ENCODE results near the gene LPAR5. TPM values are rescaled to one million over a fixed set of nuclear protein-coding genes. Genes with fewer than 3 reads are reported as not detected.
A peak's percentile ranks its signal among the peaks of the same experiment; 100 is the strongest.

The LPAR5 gene
- total RNA-seq, 4 donors from 2014 or later: 0.78 to 8.1 (median 3.5) TPM

DNA sequence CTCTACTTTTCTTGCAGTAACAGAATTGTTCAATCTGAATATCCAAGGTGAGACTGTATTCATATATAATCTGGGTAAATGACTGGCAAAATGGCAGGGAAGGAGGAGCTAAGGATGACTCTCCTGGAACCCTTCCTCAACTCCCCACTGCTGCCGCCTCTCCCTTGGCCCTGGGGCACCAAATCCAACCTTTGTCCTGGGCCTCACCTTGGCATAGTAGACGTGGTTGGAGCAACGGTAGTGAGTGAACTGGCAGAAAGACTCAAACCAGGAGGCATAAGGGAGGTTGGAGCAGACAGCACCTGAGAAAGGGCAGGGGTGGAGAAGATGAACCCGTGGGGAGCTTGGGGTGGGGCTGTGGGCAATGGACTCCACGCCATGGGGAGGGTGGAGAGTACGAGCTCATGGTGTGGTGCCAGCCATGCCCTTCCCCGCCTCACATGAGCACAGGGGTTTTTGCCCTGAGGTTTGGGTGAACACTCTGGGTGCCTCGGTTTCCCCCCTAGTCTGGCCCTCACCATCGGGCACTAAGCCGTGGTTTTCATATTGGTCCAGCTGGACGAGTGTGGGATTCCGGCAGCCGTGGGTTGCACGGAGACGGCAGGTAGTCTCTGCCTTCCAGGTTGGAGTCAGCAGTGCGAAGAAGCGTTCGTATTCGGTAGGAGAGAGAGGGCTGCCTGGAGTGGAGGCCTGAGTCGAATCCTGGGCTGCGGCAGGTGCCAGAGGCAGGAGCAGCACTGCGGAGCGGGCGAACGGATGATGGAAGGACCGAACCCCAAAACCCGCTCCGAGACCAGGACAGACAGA is 10.7 kb upstream of the LPAR5 start:
- intact Hi-C loops (cut with DNase I): loop anchor here (2.0 kb wide), 1 partner anchor 26 kb away; no protein-coding TSS in a partner anchor
- TF ChIP-seq CTCF (IDR thresholded peaks at IDR 0.05) (no peak), POLR2A (IDR thresholded peaks at IDR 0.05) (no peak)
- H3K27me3 ChIP-seq: no peaks in the 10 kb centered on the region
- H3K9me3 ChIP-seq: no peaks in the 10 kb centered on the region
- WGBS, 2 donors: 58 to 64% methylated on average over 26 to 28 of the region's 28 CpGs
- H3K36me3 ChIP-seq: peaks cover 17 to 23% of the 10 kb centered on the region in 2 donors
- H3K27ac ChIP-seq: peak overlapping the region in 1 of 3 donors; percentile 4
- no peaks in the 10 kb centered on the region for H3K4me1 ChIP-seq
- peak overlapping the region in 2 of 3 donors; percentile 19 to 29 for H3K4me3 ChIP-seq (replicated peaks in 1 of 3)
- DNase-seq: peak in 1 of 2 donors; percentile 23

DNA sequence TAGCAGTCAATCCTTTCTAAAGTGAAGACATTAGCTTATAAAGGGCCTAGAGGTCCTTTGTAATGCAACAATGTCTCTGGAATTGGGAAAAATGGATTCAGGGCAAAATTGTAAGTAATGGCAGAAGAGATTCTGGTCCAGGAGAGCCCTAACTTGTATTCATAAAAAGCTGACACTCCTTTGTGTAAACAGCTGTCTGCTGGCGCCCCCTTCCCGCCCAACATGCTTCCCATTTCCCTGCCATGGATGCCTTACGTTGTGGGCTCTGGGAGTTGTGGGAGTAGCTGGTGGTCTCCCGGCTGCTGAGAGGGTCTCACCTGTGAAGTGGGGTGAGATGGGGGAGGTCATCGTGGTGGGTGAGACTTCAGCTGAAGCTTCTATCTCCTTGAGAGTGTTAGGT is 9.1 kb upstream of the LPAR5 start:
- no peak overlapping the region for H3K4me3 ChIP-seq (replicated peaks in 1 of 3)
- H3K9me3 ChIP-seq: no peaks in the 10 kb centered on the region
- no peaks in the 10 kb centered on the region for H3K27me3 ChIP-seq
- intact Hi-C loops (cut with DNase I): no loop called here
- H3K27ac ChIP-seq: no peak overlapping the region
- peaks cover 0 to 5% of the 10 kb centered on the region in 2 donors for H3K4me1 ChIP-seq
- WGBS, 2 donors: 39 to 44% methylated on average over 5 of the region's 5 CpGs
- peaks cover 4 to 8% of the 10 kb centered on the region in 2 donors for H3K36me3 ChIP-seq
- TF ChIP-seq CTCF (IDR thresholded peaks at IDR 0.05): peak in 3 of 6 experiments; percentile 21 to 35 (median 26)
- no peak for TF ChIP-seq POLR2A (IDR thresholded peaks at IDR 0.05)
- peak; percentile 44 to 55 for DNase-seq

GRCh38 chr12:6644257-6644596 is 8.5 kb upstream of the LPAR5 start:
- intact Hi-C loops (cut with DNase I): no loop called here
- no peak overlapping the region for H3K27ac ChIP-seq
- DNase-seq: no peak
- H3K36me3 ChIP-seq: peaks cover 0 to 7% of the 10 kb centered on the region in 2 donors
- no peak overlapping the region for H3K4me3 ChIP-seq (replicated peaks in 1 of 3)
- 70 to 77% methylated on average over 6 of the region's 6 CpGs for WGBS, 2 donors
- H3K27me3 ChIP-seq: no peaks in the 10 kb centered on the region
- no peaks in the 10 kb centered on the region for H3K9me3 ChIP-seq
- peaks cover 5 to 12% of the 10 kb centered on the region in 2 donors for H3K4me1 ChIP-seq
- TF ChIP-seq POLR2A (IDR thresholded peaks at IDR 0.05) (no peak), CTCF (IDR thresholded peaks at IDR 0.05) (no peak)

DNA sequence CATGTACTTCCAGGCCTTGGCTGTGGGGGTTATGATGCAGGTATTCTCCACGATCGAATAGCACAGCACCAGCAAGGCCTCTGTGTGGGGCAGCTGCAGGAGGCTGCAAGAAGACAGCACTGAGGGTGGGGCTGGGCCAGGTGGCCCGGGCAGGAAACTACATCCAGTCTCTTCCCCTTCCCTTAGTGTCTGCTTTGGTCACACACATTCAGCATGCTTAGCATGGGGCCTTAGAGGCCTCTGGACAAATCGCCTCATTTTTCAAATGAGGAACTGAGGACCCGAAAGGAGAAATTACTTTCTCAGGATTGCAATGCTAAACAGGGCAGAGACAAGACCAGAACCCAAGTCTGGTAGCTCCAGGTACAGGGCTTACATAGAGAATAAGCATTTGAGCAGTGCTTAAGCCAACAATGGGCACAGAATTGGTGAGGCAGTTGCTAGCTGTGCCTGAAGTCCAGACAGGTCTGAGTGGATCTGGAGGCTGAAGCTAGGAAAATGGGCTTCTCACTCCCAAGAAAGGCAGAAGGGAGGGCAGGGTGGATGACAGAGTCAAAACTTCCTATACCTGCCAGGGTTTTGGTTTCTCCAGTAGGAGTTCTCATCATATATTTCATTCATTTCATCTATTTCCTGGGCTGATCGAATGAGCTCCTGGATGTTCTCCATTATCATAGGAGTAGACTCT is 8.0 kb upstream of the LPAR5 start:
- Histone ChIP-seq H3K36me3 (peaks cover 0 to 5% of the 10 kb centered on the region in 2 donors), H3K9me3 (no peaks in the 10 kb centered on the region), H3K27me3 (no peaks in the 10 kb centered on the region), H3K27ac (no peak overlapping the region), H3K4me1 (peaks cover 10 to 17% of the 10 kb centered on the region in 2 donors), H3K4me3 (replicated peaks in 1 of 3) (no peak overlapping the region)
- DNase-seq: no peak
- TF ChIP-seq CTCF (IDR thresholded peaks at IDR 0.05): no peak
- no peak for TF ChIP-seq POLR2A (IDR thresholded peaks at IDR 0.05)
- intact Hi-C loops (cut with DNase I): no loop called here
- 88 to 92% methylated on average over 5 to 6 of the region's 6 CpGs for WGBS, 2 donors

GRCh38 chr12:6641131-6641530 is 5.4 kb upstream of the LPAR5 start:
- Histone ChIP-seq H3K9me3 (no peaks in the 10 kb centered on the region), H3K36me3 (no peaks in the 10 kb centered on the region), H3K4me1 (peaks cover 21 to 39% of the 10 kb centered on the region in 2 donors), H3K27ac (no peak overlapping the region), H3K4me3 (replicated peaks in 1 of 3) (no peak overlapping the region), H3K27me3 (no peaks in the 10 kb centered on the region)
- no peak for DNase-seq
- WGBS, 2 donors: 71 to 81% methylated on average over 4 of the region's 4 CpGs
- intact Hi-C loops (cut with DNase I): no loop called here
- TF ChIP-seq CTCF (IDR thresholded peaks at IDR 0.05): no peak
- no peak for TF ChIP-seq POLR2A (IDR thresholded peaks at IDR 0.05)
